GM12891 (cell line): ENCODE results near the gene YOD1.

Source experiments
- PAX5 ChIP-seq: IDR thresholded peaks from 2 replicates; pipeline ENCODE4 v1.6.1; 2011; ENCODE audit warnings: low read length, moderate library complexity, mild to moderate bottlenecking; ENCODE audit not compliant: insufficient read depth, severe bottlenecking
- POLR2A ChIP-seq: IDR thresholded peaks from 2 replicates; pipeline ENCODE4 v1.6.1; 2011; ENCODE audit warnings: low read depth, low read length, control low read depth
- POLR2AphosphoS5 ChIP-seq: IDR thresholded peaks from 2 replicates; pipeline ENCODE4 v1.6.1; 2011; ENCODE audit warnings: low read depth, low read length, control low read depth

- TF ChIP-seq POLR2A (no peak), POLR2AphosphoS5 (no peak), PAX5 (no peak)
Observed at GRCh38 chr1:207058252-207058651, 7.2 kb upstream of the YOD1 start.
